ENCODE data around the gene FAM47E. TPM values are rescaled to one million over a fixed set of nuclear protein-coding genes. Genes with fewer than 3 reads are reported as not detected.

Gene FAM47E
- total and polyA plus RNA-seq, 2 of the 8 experiments (the other 6 are each of a cell fraction or from before 2014, with no cell fraction given), result 1.3 to 1.4 TPM

GRCh38 chr4:76216524-76216923 lies 35.0 kb upstream of the FAM47E start (continued):
- TF ChIP-seq ATF2 (IDR thresholded peaks at IDR 0.05; ENCODE audit: low read length), result no peak
- no peak for TF ChIP-seq GTF2F1 (IDR thresholded peaks at IDR 0.05; ENCODE audit: borderline replicate concordance, low read depth, low read length)

Data from H1 (cell line).